ENCODE measurements around the gene DGKB. TPM values are rescaled to one million over a fixed set of nuclear protein-coding genes. Genes with fewer than 3 reads are reported as not detected.

The DGKB gene
- total and polyA plus RNA-seq, 2 donors = 0.09 to 0.19 TPM

DNA sequence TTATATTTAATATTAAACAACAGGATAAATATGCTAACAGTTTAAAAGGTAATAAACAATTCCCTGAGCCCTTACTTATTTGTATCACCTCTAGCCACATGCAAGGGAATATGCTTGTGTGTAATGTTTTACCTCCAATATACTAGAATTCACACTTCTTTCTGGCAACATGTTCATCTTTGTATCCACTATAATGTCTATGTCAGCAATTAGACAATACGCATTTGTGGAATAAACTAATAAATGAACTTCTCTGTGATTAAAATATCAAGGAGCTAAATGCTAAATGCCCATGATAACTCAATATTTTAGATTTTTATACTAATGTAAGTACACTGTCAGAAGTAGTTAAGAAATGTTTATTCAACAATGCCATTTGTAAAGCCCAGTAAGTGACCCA is 350.5 kb downstream of the DGKB start:
- no peaks in the 10 kb centered on the region for H3K4me1 ChIP-seq (ENCODE audit: control insufficient read depth in 2 of 2, insufficient read depth in 2 of 2, low read length in 2 of 2)
- WGBS = 97% methylated on average over 1 of the region's 1 CpG
- DNase-seq (ENCODE audit: low read depth in 6 of 9, low spot score in 9 of 9) = no peak
- H3K27me3 ChIP-seq (ENCODE audit: control insufficient read depth in 2 of 2, insufficient read depth in 1 of 2, low read length in 1 of 2) = no peaks in the 10 kb centered on the region
- H3K36me3 ChIP-seq (ENCODE audit: control insufficient read depth in 2 of 2, insufficient read depth in 2 of 2, low read length in 1 of 2) = no peaks in the 10 kb centered on the region
- no peak overlapping the region for H3K4me3 ChIP-seq (ENCODE audit: low read length in 2 of 2)
- H3K9me3 ChIP-seq (ENCODE audit: control insufficient read depth in 2 of 2, insufficient read depth in 1 of 2, low read length in 1 of 2) = no peaks in the 10 kb centered on the region
- no peak overlapping the region for H3K27ac ChIP-seq (ENCODE audit: low read depth in 1 of 2, low read length in 1 of 2)

DNA sequence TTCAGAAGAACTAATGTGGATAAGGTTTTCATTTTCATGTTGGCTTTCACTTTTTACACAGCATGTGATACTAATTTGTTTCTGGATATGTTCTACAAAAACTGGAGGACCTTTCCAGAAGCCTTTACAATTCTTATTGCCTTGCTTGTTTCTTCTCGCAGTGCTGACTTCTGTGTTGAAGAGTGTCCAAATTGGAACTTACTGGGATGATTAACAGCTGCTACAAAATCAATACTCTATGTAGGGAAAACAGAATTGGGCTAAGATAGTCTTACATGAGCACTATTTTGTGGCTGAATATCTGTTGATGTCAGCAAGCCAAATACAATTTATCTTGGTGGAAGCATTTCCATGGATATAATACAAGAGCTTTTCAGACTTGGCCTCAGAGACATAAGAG is 351.2 kb downstream of the DGKB start:
- no peak for DNase-seq (ENCODE audit: low read depth in 6 of 9, low spot score in 9 of 9)
- no peak overlapping the region for H3K4me3 ChIP-seq (ENCODE audit: low read length in 2 of 2)
- no peaks in the 10 kb centered on the region for H3K4me1 ChIP-seq (ENCODE audit: control insufficient read depth in 2 of 2, insufficient read depth in 2 of 2, low read length in 2 of 2)
- H3K27me3 ChIP-seq (ENCODE audit: control insufficient read depth in 2 of 2, insufficient read depth in 1 of 2, low read length in 1 of 2) = no peaks in the 10 kb centered on the region
- H3K9me3 ChIP-seq (ENCODE audit: control insufficient read depth in 2 of 2, insufficient read depth in 1 of 2, low read length in 1 of 2) = no peaks in the 10 kb centered on the region
- WGBS = 82% methylated on average over 1 of the region's 1 CpG
- no peaks in the 10 kb centered on the region for H3K36me3 ChIP-seq (ENCODE audit: control insufficient read depth in 2 of 2, insufficient read depth in 2 of 2, low read length in 1 of 2)
- no peak overlapping the region for H3K27ac ChIP-seq (ENCODE audit: low read depth in 1 of 2, low read length in 1 of 2)

DNA sequence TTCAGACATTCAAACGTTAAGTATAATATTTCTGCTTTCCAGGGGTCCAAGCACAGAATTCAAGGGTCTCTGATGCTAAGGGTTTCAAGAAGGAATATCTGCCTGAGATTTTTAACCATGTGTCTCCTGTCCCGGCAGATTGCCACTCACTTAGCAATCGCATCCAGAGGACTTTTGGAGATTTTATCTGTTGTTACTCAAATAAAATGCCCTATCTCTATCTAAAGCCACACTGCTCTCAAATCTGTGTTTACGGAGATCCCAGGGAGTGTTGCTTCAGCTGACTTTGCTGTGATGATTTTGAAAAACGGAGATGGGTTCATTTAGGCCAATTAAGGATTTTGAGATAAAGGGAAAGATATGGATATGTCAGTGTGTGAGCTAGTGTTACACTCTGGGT is 359.9 kb downstream of the DGKB start:
- WGBS = 86% methylated on average over 5 of the region's 5 CpGs
- no peak overlapping the region for H3K4me3 ChIP-seq (ENCODE audit: low read length in 2 of 2)
- no peak for DNase-seq (ENCODE audit: low read depth in 6 of 9, low spot score in 9 of 9)
- H3K27ac ChIP-seq (ENCODE audit: low read depth in 1 of 2, low read length in 1 of 2) = no peak overlapping the region
- no peaks in the 10 kb centered on the region for H3K4me1 ChIP-seq (ENCODE audit: control insufficient read depth in 2 of 2, insufficient read depth in 2 of 2, low read length in 2 of 2)
- no peaks in the 10 kb centered on the region for H3K9me3 ChIP-seq (ENCODE audit: control insufficient read depth in 2 of 2, insufficient read depth in 1 of 2, low read length in 1 of 2)
- H3K36me3 ChIP-seq (ENCODE audit: control insufficient read depth in 2 of 2, insufficient read depth in 2 of 2, low read length in 1 of 2) = no peaks in the 10 kb centered on the region
- H3K27me3 ChIP-seq (ENCODE audit: control insufficient read depth in 2 of 2, insufficient read depth in 1 of 2, low read length in 1 of 2) = no peaks in the 10 kb centered on the region

DNA sequence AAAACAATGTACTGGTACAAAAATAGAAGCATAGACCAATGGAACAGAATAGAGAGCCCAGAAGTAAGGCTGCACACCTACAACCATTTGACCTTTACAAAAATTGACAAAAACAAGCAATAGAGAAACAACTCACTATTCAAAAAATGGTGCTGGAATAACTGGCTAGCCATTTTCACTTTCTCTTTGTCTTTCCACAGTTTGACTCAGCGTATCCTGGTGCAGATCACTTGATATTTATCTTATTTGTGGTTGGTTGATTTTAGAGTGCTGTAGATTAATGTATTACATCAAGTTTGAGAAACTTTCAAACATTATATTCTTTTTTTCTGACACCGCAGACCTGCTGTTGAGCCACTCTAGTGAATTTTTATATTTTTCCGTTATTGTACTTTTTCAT is 381.4 kb downstream of the DGKB start:
- no peaks in the 10 kb centered on the region for H3K27me3 ChIP-seq (ENCODE audit: control insufficient read depth in 2 of 2, insufficient read depth in 1 of 2, low read length in 1 of 2)

GRCh38 chr7:14510268-14510667 is 392.3 kb downstream of the DGKB start:
- WGBS = 90% methylated on average over 2 of the region's 2 CpGs
- peaks cover 1 to 5% of the 10 kb centered on the region in 2 donors for H3K9me3 ChIP-seq (ENCODE audit: control insufficient read depth in 2 of 2, insufficient read depth in 1 of 2, low read length in 1 of 2)
- no peaks in the 10 kb centered on the region for H3K4me1 ChIP-seq (ENCODE audit: control insufficient read depth in 2 of 2, insufficient read depth in 2 of 2, low read length in 2 of 2)
- H3K36me3 ChIP-seq (ENCODE audit: control insufficient read depth in 2 of 2, insufficient read depth in 2 of 2, low read length in 1 of 2) = no peaks in the 10 kb centered on the region
- no peak for DNase-seq (ENCODE audit: low read depth in 6 of 9, low spot score in 9 of 9)
- no peak overlapping the region for H3K27ac ChIP-seq (ENCODE audit: low read depth in 1 of 2, low read length in 1 of 2)
- H3K27me3 ChIP-seq (ENCODE audit: control insufficient read depth in 2 of 2, insufficient read depth in 1 of 2, low read length in 1 of 2) = no peaks in the 10 kb centered on the region
- H3K4me3 ChIP-seq (ENCODE audit: low read length in 2 of 2) = no peak overlapping the region

More for the DNA sequence above, 381.4 kb downstream of the DGKB start:
- Histone ChIP-seq H3K4me3 (ENCODE audit: low read length in 2 of 2) (no peak overlapping the region), H3K36me3 (ENCODE audit: control insufficient read depth in 2 of 2, insufficient read depth in 2 of 2, low read length in 1 of 2) (no peaks in the 10 kb centered on the region), H3K27ac (ENCODE audit: low read depth in 1 of 2, low read length in 1 of 2) (no peak overlapping the region), H3K4me1 (ENCODE audit: control insufficient read depth in 2 of 2, insufficient read depth in 2 of 2, low read length in 2 of 2) (no peaks in the 10 kb centered on the region), H3K9me3 (ENCODE audit: control insufficient read depth in 2 of 2, insufficient read depth in 1 of 2, low read length in 1 of 2) (peaks cover 0 to 3% of the 10 kb centered on the region in 2 donors)
- WGBS = 94% methylated on average over 3 of the region's 3 CpGs
- DNase-seq (ENCODE audit: low read depth in 6 of 9, low spot score in 9 of 9) = no peak

- H3K27ac ChIP-seq (ENCODE audit: low read depth in 1 of 2, low read length in 1 of 2) = no peak overlapping the region
- H3K27me3 ChIP-seq (ENCODE audit: control insufficient read depth in 2 of 2, insufficient read depth in 1 of 2, low read length in 1 of 2) = no peaks in the 10 kb centered on the region
- H3K9me3 ChIP-seq (ENCODE audit: control insufficient read depth in 2 of 2, insufficient read depth in 1 of 2, low read length in 1 of 2) = peaks cover 1 to 5% of the 10 kb centered on the region in 2 donors
- no peaks in the 10 kb centered on the region for H3K4me1 ChIP-seq (ENCODE audit: control insufficient read depth in 2 of 2, insufficient read depth in 2 of 2, low read length in 2 of 2)
- no peak for DNase-seq (ENCODE audit: low read depth in 6 of 9, low spot score in 9 of 9)
- H3K4me3 ChIP-seq (ENCODE audit: low read length in 2 of 2) = no peak overlapping the region
- H3K36me3 ChIP-seq (ENCODE audit: control insufficient read depth in 2 of 2, insufficient read depth in 2 of 2, low read length in 1 of 2) = no peaks in the 10 kb centered on the region
- WGBS = 56% methylated on average over 3 of the region's 3 CpGs
Measured at GRCh38 chr7:14507617-14508016, 394.9 kb downstream of the DGKB start.

- peaks cover 1 to 5% of the 10 kb centered on the region in 2 donors for H3K9me3 ChIP-seq (ENCODE audit: control insufficient read depth in 2 of 2, insufficient read depth in 1 of 2, low read length in 1 of 2)
- no peaks in the 10 kb centered on the region for H3K4me1 ChIP-seq (ENCODE audit: control insufficient read depth in 2 of 2, insufficient read depth in 2 of 2, low read length in 2 of 2)
- no peak overlapping the region for H3K4me3 ChIP-seq (ENCODE audit: low read length in 2 of 2)
- no peak overlapping the region for H3K27ac ChIP-seq (ENCODE audit: low read depth in 1 of 2, low read length in 1 of 2)
- 92% methylated on average over 2 of the region's 2 CpGs for WGBS
- H3K27me3 ChIP-seq (ENCODE audit: control insufficient read depth in 2 of 2, insufficient read depth in 1 of 2, low read length in 1 of 2) = no peaks in the 10 kb centered on the region
- no peaks in the 10 kb centered on the region for H3K36me3 ChIP-seq (ENCODE audit: control insufficient read depth in 2 of 2, insufficient read depth in 2 of 2, low read length in 1 of 2)
- no peak for DNase-seq (ENCODE audit: low read depth in 6 of 9, low spot score in 9 of 9)
Measured at GRCh38 chr7:14505906-14506305, 396.6 kb downstream of the DGKB start.

DNA sequence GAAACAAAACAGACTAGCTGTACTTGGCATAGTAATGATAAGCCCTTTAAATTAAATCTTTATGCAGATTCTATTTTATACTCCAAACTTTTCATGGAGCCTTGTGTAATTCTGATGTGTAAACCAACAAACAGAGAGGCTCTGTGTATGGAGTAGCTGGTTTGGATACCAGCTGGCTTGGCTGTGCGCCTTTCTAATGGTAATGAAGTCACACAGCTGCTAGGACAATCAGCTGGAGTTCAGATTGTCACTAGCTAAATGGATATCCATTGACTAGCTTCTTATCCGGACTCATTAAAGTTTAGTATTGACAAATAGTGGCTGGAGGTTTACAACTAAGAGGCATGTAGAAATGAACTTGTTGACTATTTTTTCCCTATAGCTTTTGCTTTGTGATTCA is 398.4 kb downstream of the DGKB start:
- WGBS = 90% methylated on average over 2 of the region's 2 CpGs
- H3K9me3 ChIP-seq (ENCODE audit: control insufficient read depth in 2 of 2, insufficient read depth in 1 of 2, low read length in 1 of 2) = no peaks in the 10 kb centered on the region
- H3K27ac ChIP-seq (ENCODE audit: low read depth in 1 of 2, low read length in 1 of 2) = no peak overlapping the region
- H3K4me1 ChIP-seq (ENCODE audit: control insufficient read depth in 2 of 2, insufficient read depth in 2 of 2, low read length in 2 of 2) = no peaks in the 10 kb centered on the region
- H3K4me3 ChIP-seq (ENCODE audit: low read length in 2 of 2) = no peak overlapping the region
- H3K36me3 ChIP-seq (ENCODE audit: control insufficient read depth in 2 of 2, insufficient read depth in 2 of 2, low read length in 1 of 2) = no peaks in the 10 kb centered on the region
- no peak for DNase-seq (ENCODE audit: low read depth in 6 of 9, low spot score in 9 of 9)
- no peaks in the 10 kb centered on the region for H3K27me3 ChIP-seq (ENCODE audit: control insufficient read depth in 2 of 2, insufficient read depth in 1 of 2, low read length in 1 of 2)

DNA sequence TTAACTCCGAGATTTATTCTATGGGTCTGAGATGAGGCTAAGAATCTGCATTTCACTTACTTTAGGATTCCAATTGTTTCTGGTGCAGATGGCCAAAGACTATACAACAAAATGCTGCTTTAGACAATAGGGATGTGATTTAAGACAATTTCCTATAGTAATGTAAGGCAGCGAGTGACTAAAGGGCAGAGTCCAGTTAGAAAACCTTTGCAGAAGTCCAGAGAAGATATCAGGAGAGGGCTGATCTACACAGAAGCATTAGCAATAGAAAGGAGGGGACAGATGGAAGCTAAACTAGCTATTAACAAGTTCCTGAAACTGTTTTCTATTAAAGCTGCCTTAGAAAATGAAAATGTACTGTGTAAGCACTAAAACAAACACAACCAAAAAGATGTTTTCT is 398.9 kb downstream of the DGKB start:
- H3K9me3 ChIP-seq (ENCODE audit: control insufficient read depth in 2 of 2, insufficient read depth in 1 of 2, low read length in 1 of 2) = no peaks in the 10 kb centered on the region
- no peaks in the 10 kb centered on the region for H3K36me3 ChIP-seq (ENCODE audit: control insufficient read depth in 2 of 2, insufficient read depth in 2 of 2, low read length in 1 of 2)
- 88% methylated on average over 2 of the region's 2 CpGs for WGBS
- H3K4me1 ChIP-seq (ENCODE audit: control insufficient read depth in 2 of 2, insufficient read depth in 2 of 2, low read length in 2 of 2) = no peaks in the 10 kb centered on the region
- H3K4me3 ChIP-seq (ENCODE audit: low read length in 2 of 2) = no peak overlapping the region
- no peak overlapping the region for H3K27ac ChIP-seq (ENCODE audit: low read depth in 1 of 2, low read length in 1 of 2)
- no peaks in the 10 kb centered on the region for H3K27me3 ChIP-seq (ENCODE audit: control insufficient read depth in 2 of 2, insufficient read depth in 1 of 2, low read length in 1 of 2)
- DNase-seq (ENCODE audit: low read depth in 6 of 9, low spot score in 9 of 9) = no peak

DNA sequence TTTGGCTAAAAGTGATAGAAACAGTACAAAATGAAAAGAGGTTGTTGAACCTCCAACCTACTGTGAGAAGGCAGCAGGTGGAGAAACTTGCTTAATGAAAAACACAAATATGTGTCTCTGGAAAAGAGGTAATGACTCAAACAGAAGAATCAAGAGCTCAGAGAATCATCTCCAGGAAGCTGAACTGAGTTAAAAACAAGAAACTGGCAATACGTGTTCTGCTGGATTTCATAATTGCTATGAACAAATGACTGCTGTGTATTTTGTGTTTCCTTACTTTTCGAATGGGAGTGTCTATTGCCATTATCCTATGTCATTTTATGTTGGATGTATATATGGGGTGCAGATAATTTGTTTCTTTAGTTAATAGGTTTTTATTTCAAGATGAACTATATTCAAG is 401.1 kb downstream of the DGKB start:
- no peak overlapping the region for H3K27ac ChIP-seq (ENCODE audit: low read depth in 1 of 2, low read length in 1 of 2)
- no peaks in the 10 kb centered on the region for H3K36me3 ChIP-seq (ENCODE audit: control insufficient read depth in 2 of 2, insufficient read depth in 2 of 2, low read length in 1 of 2)
- H3K4me1 ChIP-seq (ENCODE audit: control insufficient read depth in 2 of 2, insufficient read depth in 2 of 2, low read length in 2 of 2) = no peaks in the 10 kb centered on the region
- H3K9me3 ChIP-seq (ENCODE audit: control insufficient read depth in 2 of 2, insufficient read depth in 1 of 2, low read length in 1 of 2) = no peaks in the 10 kb centered on the region
- H3K4me3 ChIP-seq (ENCODE audit: low read length in 2 of 2) = no peak overlapping the region
- DNase-seq (ENCODE audit: low read depth in 6 of 9, low spot score in 9 of 9) = no peak
- 94% methylated on average over 2 of the region's 2 CpGs for WGBS
- no peaks in the 10 kb centered on the region for H3K27me3 ChIP-seq (ENCODE audit: control insufficient read depth in 2 of 2, insufficient read depth in 1 of 2, low read length in 1 of 2)
